ENCODE data around the gene HS6ST1.

HS6ST1 gene

DNA sequence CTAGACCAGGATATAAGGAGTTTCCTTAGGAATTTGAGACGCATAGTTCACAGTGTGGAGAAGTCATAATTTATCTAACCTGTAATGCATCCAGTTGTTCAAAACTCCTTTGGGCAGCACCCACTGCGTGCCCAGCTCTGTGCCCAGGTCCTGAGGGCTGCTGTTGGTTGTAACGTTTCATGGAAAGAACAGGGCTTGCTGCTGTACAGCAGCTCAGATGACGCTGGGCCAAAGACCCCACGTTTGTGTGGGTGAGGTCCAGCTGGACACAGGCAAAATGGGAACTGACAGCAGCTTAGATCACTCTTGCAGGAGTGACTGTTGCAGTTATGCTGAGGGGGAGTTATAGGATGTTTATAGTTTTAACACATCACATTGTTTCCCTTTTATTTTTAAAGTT is 30.0 kb upstream of the HS6ST1 start:
- DNase-seq (ENCODE audit: low read depth): no peak

DNA sequence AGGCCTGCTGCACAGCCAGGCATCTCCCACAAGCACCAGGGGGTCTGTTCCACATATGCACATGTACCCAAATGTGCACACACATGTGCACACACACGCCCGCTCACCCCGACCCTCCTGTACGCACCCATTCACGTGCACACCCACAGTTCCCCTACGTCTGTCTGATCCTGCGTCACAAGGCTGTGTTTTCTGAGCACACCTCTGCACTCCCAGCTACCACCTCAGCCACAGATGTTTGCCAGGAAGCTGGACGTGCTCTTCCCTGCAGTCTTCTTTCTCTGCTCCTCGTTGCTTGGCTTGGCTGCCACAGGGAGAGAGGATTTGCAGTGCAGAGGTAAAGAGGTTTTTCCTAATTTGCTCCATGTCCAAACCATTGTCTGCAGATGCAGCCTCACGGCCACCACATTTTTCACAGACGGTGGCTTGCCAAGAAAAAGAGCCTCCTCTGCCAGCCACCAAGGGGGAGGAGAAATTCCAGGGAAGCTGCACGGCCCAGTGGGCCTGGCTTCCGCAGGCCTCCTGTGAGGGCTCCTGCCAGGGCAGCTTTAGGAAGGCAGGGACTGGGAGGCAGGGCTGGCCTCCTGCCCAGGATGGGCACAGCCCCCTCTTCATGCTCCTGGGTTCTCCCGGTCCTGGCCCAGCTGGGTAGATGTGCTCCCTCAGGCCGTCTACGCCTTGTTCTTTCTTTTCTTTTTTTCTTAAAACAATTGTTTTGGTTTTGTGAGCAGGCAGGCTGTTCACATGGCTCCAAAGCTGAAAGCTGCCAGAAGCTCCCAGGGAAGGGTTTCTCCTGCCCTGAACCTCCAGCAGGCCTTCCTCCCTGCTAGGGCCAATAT is 29.3 kb upstream of the HS6ST1 start:
- DNase-seq (ENCODE audit: low read depth): no peak

DNA sequence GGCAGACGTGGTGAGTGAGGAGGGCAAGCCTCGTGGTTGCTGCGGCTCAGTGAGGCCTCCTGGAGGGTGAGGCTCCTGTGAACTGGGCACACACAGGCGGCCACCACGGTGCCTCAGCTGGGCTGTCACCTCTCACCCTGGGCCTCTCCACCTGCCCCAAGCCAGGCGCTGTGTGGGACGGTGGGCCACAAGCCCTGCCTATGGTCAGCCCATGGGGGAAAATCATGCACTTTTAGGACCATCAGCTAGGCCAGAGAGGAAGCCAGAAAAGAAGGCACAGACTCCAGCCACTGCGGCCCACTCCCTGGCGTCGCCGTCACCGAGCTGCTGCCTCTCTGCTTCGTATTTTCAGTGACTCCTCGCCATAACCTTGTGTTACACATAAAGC is 28.5 kb upstream of the HS6ST1 start:
- no peak for DNase-seq (ENCODE audit: low read depth)

DNA sequence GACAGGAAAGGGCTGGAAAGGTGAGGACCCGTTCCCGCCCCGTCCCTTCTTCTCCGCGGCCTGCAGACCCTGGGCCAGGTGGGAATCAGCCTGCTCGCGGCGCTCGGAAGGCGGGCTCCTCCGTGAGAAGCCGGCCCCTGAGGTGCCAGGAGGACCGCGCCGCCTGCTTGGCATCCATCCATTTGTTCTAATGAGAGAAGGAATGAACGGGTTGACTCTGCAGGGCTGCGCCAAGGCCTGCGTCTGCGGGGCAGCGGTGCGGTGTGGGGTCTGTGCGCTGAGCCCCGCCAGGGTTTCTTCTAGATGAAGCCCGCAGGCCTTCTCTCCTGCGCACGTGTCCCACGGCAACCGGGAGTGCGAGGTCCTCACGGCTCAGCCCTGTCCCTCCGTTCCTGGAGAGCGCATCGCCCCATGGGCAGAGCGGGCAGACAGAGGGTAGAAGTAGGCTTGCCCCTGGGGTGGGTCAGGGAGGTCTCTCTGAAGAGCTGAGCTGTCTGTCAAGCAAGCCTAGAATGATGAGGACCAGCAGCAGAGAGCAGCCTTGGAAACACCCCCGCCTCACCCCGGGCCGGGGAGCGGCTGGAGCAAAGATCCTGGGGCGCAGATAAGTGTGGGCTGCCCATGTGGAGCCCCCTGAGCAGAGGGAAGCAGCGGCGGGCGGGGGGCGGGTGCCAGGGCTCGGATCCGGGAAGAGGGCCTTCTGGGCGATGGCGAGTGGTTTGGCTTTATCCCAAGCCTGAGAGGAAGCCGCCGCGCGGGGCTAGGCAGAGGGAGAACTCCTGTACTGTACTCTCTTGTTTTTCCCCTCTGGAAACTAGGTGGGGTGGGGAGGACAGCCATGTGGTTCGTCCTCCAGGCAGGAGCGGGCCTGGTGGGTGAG is 27.9 kb upstream of the HS6ST1 start:
- DNase-seq (ENCODE audit: low read depth): no peak

GRCh38 chr2:128345436-128346165 is 26.9 kb upstream of the HS6ST1 start:
- DNase-seq (ENCODE audit: low read depth): no peak

DNA sequence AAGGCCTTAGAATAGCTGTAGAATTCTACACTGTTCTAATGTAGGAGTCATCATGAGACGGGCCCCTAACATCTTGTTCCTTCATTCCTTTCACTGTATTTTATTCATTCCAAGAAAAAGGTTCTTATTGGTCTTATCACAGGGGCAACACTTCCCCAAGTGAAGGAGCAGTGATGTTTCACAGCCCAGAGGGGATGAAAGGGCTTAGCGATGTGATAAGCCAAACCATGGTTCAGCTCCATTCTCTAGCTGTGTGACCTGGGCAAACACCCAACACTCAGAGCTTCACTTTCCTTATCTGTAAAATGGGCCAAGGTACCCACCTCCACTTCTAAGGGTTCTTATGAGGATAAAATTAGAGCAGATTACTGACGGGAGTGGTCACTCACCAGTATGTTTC is 25.4 kb upstream of the HS6ST1 start:
- no peak for DNase-seq (ENCODE audit: low read depth)

DNA sequence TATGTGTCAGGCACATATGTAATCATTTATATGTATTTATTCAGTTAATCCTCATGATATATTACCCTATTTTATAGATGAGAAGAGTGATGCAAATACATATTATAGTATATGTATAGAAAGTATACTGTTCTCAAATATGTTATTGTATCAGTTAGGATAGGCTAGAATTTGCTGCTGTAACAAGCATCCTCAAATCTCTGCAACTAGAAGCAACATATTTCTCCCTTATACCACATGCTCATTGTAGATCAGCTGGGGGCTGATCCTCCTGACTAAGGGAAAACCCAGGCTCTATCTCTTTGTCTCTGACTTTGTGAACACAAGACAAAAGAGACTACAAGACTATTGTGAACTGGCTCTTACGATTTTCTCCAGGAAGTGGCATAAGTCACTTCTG is 24.8 kb upstream of the HS6ST1 start:
- DNase-seq (ENCODE audit: low read depth): no peak

DNA sequence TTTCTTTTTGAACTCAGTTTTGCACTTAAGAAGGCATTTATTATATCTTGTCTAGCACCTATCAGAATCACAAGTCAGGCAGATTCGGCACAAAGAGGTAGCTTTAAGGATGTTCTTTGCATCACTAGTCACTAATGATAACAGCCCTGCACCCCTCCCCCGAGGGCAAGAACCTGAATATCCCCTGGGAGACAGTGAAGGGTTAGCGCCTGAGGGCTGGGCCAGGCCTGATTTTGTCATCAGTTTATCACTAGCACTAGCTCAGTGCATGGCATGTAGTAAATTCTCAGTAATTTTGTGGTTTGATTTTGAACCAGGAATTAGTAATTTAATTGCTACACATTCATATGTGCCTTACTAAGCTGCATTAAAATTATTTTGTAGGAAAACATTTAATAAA is 23.9 kb upstream of the HS6ST1 start:
- DNase-seq (ENCODE audit: low read depth): no peak

GRCh38 chr2:128341621-128342020 is 23.0 kb upstream of the HS6ST1 start:
- DNase-seq (ENCODE audit: low read depth): no peak

DNA sequence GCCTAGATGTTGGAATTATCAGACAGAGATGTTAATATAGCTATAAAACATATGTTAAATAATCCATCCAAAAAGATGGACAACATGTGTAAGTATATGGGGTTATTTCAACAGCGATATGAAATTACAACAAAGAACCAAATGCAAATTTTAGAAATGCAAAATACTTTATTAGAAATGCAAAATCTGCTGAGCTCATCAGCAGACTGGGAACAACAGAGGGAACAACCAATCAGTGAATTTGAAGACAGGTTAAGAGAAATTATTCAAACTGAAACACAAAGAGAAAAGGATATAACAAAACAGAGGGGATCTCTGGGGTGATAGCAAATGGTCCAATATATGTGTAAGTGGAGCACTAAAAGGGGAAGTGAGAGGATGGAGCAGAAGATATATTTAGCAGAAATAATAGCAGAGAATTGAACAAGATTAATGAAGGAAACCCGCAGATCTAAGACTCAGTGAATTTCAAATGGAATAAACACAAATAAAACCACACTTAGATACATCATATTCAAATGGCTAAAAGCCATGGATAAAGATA is 13.5 kb upstream of the HS6ST1 start:
- no peak for DNase-seq (ENCODE audit: low read depth)

GRCh38 chr2:128330583-128330982 is 11.9 kb upstream of the HS6ST1 start:
- no peak for DNase-seq (ENCODE audit: low read depth)

DNA sequence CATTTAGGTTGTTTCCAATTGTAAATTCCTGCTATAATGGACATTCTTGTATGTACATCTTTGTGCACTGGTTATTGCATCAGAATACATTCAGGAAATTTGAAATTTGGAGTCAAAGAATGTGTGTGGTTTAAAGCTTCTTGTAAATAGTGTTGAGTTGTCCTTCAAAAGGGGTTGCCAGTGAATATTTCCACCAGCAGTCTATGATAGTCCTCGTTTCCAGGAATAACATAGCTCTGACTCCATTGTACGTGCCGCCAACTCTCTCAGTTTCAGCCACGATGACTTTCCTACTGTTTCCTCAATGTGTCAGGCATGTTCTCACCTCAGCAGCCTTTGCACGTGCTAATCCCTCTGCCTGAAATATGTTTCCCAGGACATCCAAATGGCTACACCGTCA is 10.9 kb upstream of the HS6ST1 start:
- no peak for DNase-seq (ENCODE audit: low read depth)

GRCh38 chr2:128327180-128327964 is 8.7 kb upstream of the HS6ST1 start:
- no peak for DNase-seq (ENCODE audit: low read depth)

- no peak for DNase-seq (ENCODE audit: low read depth)
Observed at GRCh38 chr2:128326346-128326745, 7.7 kb upstream of the HS6ST1 start.

GRCh38 chr2:128325611-128326181 is 7.0 kb upstream of the HS6ST1 start:
- no peak for DNase-seq (ENCODE audit: low read depth)

DNA sequence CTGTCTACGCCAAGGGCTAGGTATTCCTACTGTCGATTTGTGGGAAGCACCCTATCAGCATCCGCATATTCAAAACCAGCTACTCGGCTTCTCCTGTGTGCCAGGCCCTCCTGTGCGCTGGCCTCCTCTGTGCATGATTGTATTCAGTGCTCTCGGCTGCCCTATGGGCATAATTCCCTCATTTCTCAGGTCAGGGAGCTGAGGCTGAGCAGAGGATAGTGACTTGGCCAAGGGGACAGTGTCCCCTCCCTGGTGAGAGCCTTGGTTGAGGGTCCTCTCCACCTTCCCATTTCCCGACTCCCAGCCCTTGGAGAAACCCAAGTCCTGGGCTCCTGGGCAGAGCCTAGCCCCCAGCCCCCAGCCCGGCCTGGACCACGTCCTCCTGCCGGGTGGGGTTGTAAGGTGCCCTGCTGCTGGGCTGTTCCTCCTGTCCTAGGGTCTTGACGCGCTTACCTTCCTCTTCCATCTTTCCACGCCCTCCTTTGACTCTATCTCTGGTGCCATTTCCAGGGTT is 6.3 kb upstream of the HS6ST1 start:
- no peak for DNase-seq (ENCODE audit: low read depth)

DNA sequence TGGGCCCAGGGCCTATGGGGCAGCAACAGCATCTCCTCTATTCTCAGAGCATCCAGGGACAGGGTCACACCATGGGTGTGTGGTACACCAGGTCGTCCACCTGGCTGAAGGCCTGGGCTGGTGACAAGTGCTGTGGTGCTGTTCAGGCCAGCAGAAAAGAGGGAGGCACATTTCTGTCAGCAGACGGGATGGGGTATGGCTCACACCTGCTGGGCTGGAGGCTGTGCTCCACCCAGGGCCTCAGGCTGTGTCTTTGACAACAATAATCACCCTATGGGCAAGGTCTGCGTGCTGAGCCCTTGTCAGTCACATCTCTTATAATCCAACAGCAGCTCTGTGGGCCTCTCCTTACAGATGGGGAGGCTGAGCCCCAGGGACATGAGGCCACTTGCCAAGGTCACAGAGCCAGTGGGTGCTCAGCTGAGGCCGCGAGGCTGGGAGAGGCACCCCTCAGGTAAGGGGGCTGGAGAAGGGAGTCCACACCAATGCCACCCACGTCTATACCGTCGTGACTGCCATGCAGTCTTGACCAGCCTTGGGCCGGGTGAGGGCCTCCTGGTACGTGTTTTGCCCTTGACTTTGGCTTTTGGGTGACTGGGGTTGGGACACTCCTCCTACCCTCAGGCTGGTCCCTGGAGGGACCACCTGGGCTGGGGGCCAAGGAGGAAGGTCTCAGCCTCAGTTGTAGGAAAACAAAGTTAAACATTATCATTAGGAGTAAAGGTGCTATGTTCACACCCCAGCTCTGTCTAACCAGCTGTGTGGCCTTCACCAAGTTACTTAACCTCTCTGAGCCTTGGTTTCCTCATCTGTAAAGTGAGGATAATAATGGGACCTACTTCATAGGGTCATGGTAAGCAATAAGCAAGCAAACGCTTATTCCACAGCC is 5.6 kb upstream of the HS6ST1 start:
- DNase-seq (ENCODE audit: low read depth): no peak

- DNase-seq (ENCODE audit: low read depth): no peak
Observed at GRCh38 chr2:128323555-128323931, 4.9 kb upstream of the HS6ST1 start.

DNA sequence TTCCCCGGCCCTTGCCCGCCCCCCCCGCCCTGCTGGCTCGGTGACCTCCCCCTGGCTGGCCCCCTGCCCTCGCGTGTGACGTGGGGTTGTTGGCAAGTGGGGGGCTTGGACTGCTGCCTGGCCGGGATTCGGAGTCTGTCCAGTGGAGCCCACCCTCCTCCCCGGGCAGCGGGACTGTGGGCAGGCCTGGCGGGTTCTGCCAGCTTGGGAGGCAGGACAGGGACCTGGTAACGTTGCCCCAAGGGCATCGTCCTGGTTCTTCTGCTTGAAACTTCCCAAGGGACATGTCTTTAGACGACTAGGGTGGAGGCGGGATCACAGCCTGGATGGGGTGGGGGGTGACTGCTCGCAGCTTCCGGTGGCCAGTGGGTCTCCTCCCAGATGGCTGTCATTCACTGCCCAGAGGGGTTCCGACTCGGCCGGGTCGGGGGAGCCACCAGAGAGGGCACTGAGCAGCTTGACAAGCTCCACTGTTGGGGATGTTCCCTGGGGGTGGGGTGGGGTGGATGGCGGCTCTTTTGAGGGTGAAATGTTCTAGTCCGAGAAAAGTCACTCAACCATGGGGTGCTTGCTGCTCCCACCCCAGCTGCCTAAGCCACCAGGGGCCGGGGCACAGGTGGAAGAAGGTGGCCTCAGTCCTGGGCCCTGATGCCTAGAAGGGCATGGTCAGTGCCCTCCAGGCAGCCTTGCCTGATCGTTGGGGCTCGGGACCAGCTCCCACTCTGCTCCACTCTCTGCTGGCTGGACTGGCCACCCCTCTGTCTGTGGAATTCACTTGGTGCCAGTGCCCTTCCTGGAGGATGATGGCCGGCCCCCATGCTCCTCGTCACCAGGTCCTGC is 4.3 kb upstream of the HS6ST1 start:
- no peak for DNase-seq (ENCODE audit: low read depth)

Measured in stimulated activated CD8-positive, alpha-beta memory T cell treated with anti-CD3 and anti-CD28 coated beads, Interleukin-4, amount 100 ng/mL, for 24 hours (primary cell).